H1 (cell line): ENCODE measurements around the gene CFAP100. TPM values are rescaled to one million over a fixed set of nuclear protein-coding genes. Genes with fewer than 3 reads are reported as not detected.

Source experiments
- CTCF ChIA-PET: fragments of 300-600 bp; sonication (Branson Sonifier 250); formaldehyde crosslinking; loops from one replicate; lab custom pipeline; 2021; ENCODE audit not compliant: partially characterized antibody; lab: Charles Lee
- POLR2A ChIA-PET: fragments of 300-600 bp; sonication (Branson Sonifier 250); formaldehyde crosslinking; loops from one replicate; lab custom pipeline; 2021; ENCODE audit warnings: inconsistent platforms; ENCODE audit not compliant: partially characterized antibody; lab: Charles Lee
- DNase-seq, 2 experiments: peaks; one replicate each; pipeline versions ENCODE4 v3.0.0 to v3.0.0-alpha.2; 2010 to 2022; ENCODE audit warnings: low spot score in 2 of 2, low read depth in 1 of 2, mixed read lengths in 1 of 2
- FAIRE-seq: peaks from 2 replicates; lab custom pipeline; 2011; peaks lifted over from hg19 to GRCh38; lab: Jason Lieb, UNC
- H2AFZ ChIP-seq: 2 replicates; pipeline ENCODE4 v1.8.1; 2012; ENCODE audit warnings: low read length, inconsistent platforms
- H2AK5ac ChIP-seq: 2 replicates; pipeline ENCODE4 v1.6.1; 2013; ENCODE audit warnings: low read depth, low read length
- H2BK120ac ChIP-seq: replicated peaks from 2 replicates; pipeline ENCODE3; 2013; ENCODE audit warnings: low read depth, low read length, inconsistent platforms
- H2BK12ac ChIP-seq: 2 replicates; pipeline ENCODE4 v1.6.1; 2013; ENCODE audit warnings: low read depth, low read length
- H2BK15ac ChIP-seq: 2 replicates; pipeline ENCODE4 v1.6.1; 2013; ENCODE audit warnings: low read length
- H2BK20ac ChIP-seq: 2 replicates; pipeline ENCODE4 v1.6.1; 2013; ENCODE audit warnings: low read length
- H2BK5ac ChIP-seq: 2 replicates; pipeline ENCODE4 v1.6.1; 2013; ENCODE audit warnings: low read depth, low read length
- H3K14ac ChIP-seq: 2 replicates; pipeline ENCODE4 v1.6.1; 2013; ENCODE audit warnings: inconsistent platforms; ENCODE audit not compliant: insufficient read length
- H3K18ac ChIP-seq: 2 replicates; pipeline ENCODE4 v1.6.1; 2013; ENCODE audit warnings: low read length; ENCODE audit errors: extremely low read depth
- H3K23ac ChIP-seq: 2 replicates; pipeline ENCODE4 v1.6.1; 2013; ENCODE audit warnings: inconsistent platforms; ENCODE audit not compliant: insufficient read length
- H3K23me2 ChIP-seq: 2 replicates; pipeline ENCODE4 v1.6.1; 2013; ENCODE audit warnings: low read depth, low read length
- H3K27ac ChIP-seq: 2 replicates; pipeline ENCODE4 v1.6.1; 2011; ENCODE audit warnings: low read depth, low read length, inconsistent platforms
- H3K27me3 ChIP-seq, 4 experiments: replicated peaks in 1 of 4; 1 replicate in 1 of 4; 2 replicates in 3 of 4; pipeline versions ENCODE4 v1.6.1 to v1.8.1; 2011 to 2013; ENCODE audit warnings: low read length in 3 of 4, mild to moderate bottlenecking in 3 of 4, inconsistent platforms in 2 of 4, mixed read lengths in 2 of 4, moderate library complexity in 1 of 4; ENCODE audit not compliant: control insufficient read depth in 3 of 4, insufficient read depth in 3 of 4; ENCODE audit errors: extremely low read depth in 1 of 4
- H3K36me3 ChIP-seq, 4 experiments: 2 replicates each; pipeline versions ENCODE4 v1.6.1 to v1.8.1; 2011 to 2013; ENCODE audit warnings: mild to moderate bottlenecking in 4 of 4, low read length in 3 of 4, moderate library complexity in 2 of 4, control low read depth in 1 of 4, inconsistent platforms in 1 of 4; ENCODE audit not compliant: insufficient read depth in 4 of 4, control insufficient read depth in 2 of 4
- H3K4ac ChIP-seq: replicated peaks from 2 replicates; pipeline ENCODE3; 2013; ENCODE audit warnings: low read length, low read depth, mixed read lengths, inconsistent platforms; ENCODE audit not compliant: insufficient read length
- H3K4me1 ChIP-seq, 4 experiments: replicated peaks in 1 of 4; 1 replicate in 1 of 4; 2 replicates in 3 of 4; pipeline versions ENCODE4 v1.6.1 to v1.8.1; 2011 to 2013; ENCODE audit warnings: low read length in 3 of 4, inconsistent platforms in 2 of 4, mixed read lengths in 1 of 4; ENCODE audit not compliant: insufficient read depth in 4 of 4, control insufficient read depth in 3 of 4
- H3K4me2 ChIP-seq, 2 experiments: 2 replicates each; pipeline versions ENCODE4 v1.6.1 to v1.8.1; 2011 to 2013; ENCODE audit warnings: low read depth in 2 of 2, low read length in 2 of 2, control low read depth in 1 of 2, inconsistent platforms in 1 of 2, mild to moderate bottlenecking in 1 of 2; ENCODE audit not compliant: insufficient read depth in 1 of 2
- H3K4me3 ChIP-seq, 4 experiments: fragments of 200-600, 300-600 bp in 1 of 4; sonication (generic), shearing (Covaris generic), sonication (Bioruptor Twin) in 1 of 4; 2 replicates each; pipeline versions ENCODE4 v1.5.1 to v1.8.1; 2011 to 2016; ENCODE audit warnings: low read length in 4 of 4, low read depth in 3 of 4, control low read depth in 2 of 4, inconsistent platforms in 2 of 4, mild to moderate bottlenecking in 2 of 4, mixed read lengths in 1 of 4, moderate library complexity in 1 of 4; ENCODE audit not compliant: insufficient read depth in 2 of 4; ENCODE audit errors: extremely low read depth in 1 of 4
- H3K56ac ChIP-seq: replicated peaks from 2 replicates; pipeline ENCODE3; 2013; ENCODE audit warnings: low read depth, mild to moderate bottlenecking, mixed read lengths, low read length, inconsistent platforms; ENCODE audit not compliant: insufficient read length
- H3K79me1 ChIP-seq: 2 replicates; pipeline ENCODE4 v1.6.1; 2013; ENCODE audit warnings: low read depth, low read length, control low read depth
- H3K79me2 ChIP-seq, 2 experiments: 2 replicates each; pipeline versions ENCODE4 v1.6.1 to v1.8.1; 2012 to 2013; ENCODE audit warnings: low read length in 2 of 2, mild to moderate bottlenecking in 2 of 2, inconsistent platforms in 1 of 2; ENCODE audit not compliant: insufficient read depth in 2 of 2, control insufficient read depth in 1 of 2
- H3K9ac ChIP-seq, 4 experiments: replicated peaks in 1 of 4; 1 replicate in 1 of 4; 2 replicates in 3 of 4; pipeline versions ENCODE4 v1.6.1 to v1.8.1; 2011 to 2013; ENCODE audit warnings: low read depth in 3 of 4, low read length in 3 of 4, control low read depth in 2 of 4, mild to moderate bottlenecking in 2 of 4, moderate library complexity in 2 of 4, inconsistent platforms in 1 of 4; ENCODE audit errors: extremely low read depth in 1 of 4
- H3K9me3 ChIP-seq, 2 experiments: 2 replicates each; pipeline versions ENCODE4 v1.6.1 to v1.8.1; 2012 to 2013; ENCODE audit warnings: mild to moderate bottlenecking in 2 of 2, moderate library complexity in 2 of 2, control low read depth in 1 of 2, inconsistent platforms in 1 of 2, low read depth in 1 of 2, low read length in 1 of 2, mixed read lengths in 1 of 2; ENCODE audit not compliant: insufficient read depth in 2 of 2
- H4K20me1 ChIP-seq, 2 experiments: replicated peaks in 1 of 2; 2 replicates each; pipeline versions ENCODE3 to v1.8.1; 2011 to 2013; ENCODE audit warnings: inconsistent platforms in 2 of 2, low read length in 2 of 2, mild to moderate bottlenecking in 1 of 2; ENCODE audit not compliant: insufficient read depth in 2 of 2, control insufficient read depth in 1 of 2
- H4K5ac ChIP-seq: 2 replicates; pipeline ENCODE4 v1.6.1; 2013; ENCODE audit warnings: low read length, low read depth, mixed read lengths, inconsistent platforms; ENCODE audit not compliant: insufficient read length
- H4K8ac ChIP-seq: 2 replicates; pipeline ENCODE4 v1.8.0; 2013; ENCODE audit warnings: mild to moderate bottlenecking, moderate library complexity, low read length, inconsistent platforms; ENCODE audit not compliant: insufficient read depth; ENCODE audit errors: extremely low read depth
- H4K91ac ChIP-seq: replicated peaks from 2 replicates; pipeline ENCODE3; 2013; ENCODE audit warnings: low read length, mixed read lengths, inconsistent platforms; ENCODE audit not compliant: insufficient read length
- FOSL1 ChIP-seq: IDR thresholded peaks from 2 replicates; pipeline ENCODE4 v1.6.1; 2011; ENCODE audit warnings: mild to moderate bottlenecking, low read depth, low read length, moderate library complexity; ENCODE audit not compliant: insufficient read depth
- MAFK ChIP-seq: IDR thresholded peaks from 2 replicates; pipeline ENCODE4 v1.6.1; 2012; ENCODE audit warnings: low read depth, mild to moderate bottlenecking, improper control_type of control experiment, low read length
- WGBS, 2 experiments: shearing (Covaris generic) in 1 of 2; methylation state at CpG; one replicate each; pipeline versions ENCODE4 v1.1.6 to v1.1.7; 2013 to 2015; ENCODE audit warnings: low lambda C conversion rate in 2 of 2, mixed read lengths in 2 of 2, inconsistent platforms in 1 of 2, low coverage in 1 of 2, missing lambda C conversion rate in 1 of 2; ENCODE audit not compliant: insufficient replicate concordance in 2 of 2, insufficient coverage in 1 of 2, insufficient read length in 1 of 2; ENCODE audit errors: extremely low coverage in 1 of 2, missing lambda C conversion rate in 1 of 2; 5-methylcytosine and 5-hydroxymethylcytosine counted together
- polyA plus RNA-seq, 7 experiments: library from polyadenylated mRNA; depleted of rRNA in 3 of 7; stranded (reverse) in 5 of 7; unstranded in 2 of 7; fragments of >200 nt in 5 of 7; fragments of 200-250 nt in 2 of 7; gene quantifications; 1 replicate in 5 of 7; 2 replicates in 1 of 7; 4 replicates in 1 of 7; pipeline versions ENCODE4 v1.2.1 to v1.2.3, GENCODE V29; 2011 to 2013; ENCODE audit warnings: missing spikeins in 2 of 7, mixed read lengths in 2 of 7
- total RNA-seq: library from RNA; stranded (reverse); fragmentation: NEBNext Ultra II Directional; extraction: Animal tissue kit (Norgen Biotek cat#: 25700); gene quantifications from 2 replicates; pipeline ENCODE4 v1.2.1, GENCODE V29; 2021

Gene CFAP100
- total and polyA plus RNA-seq, 2 of the 8 experiments (the other 6 are each of a cell fraction or from before 2014, with no cell fraction given): 0.17 TPM; not detected in 1

GRCh38 chr3:126454025-126454424, 59.3 kb downstream of the CFAP100 start:
- H3K23ac ChIP-seq: no peak overlapping the region
- no peak for DNase-seq
- no peak overlapping the region for H4K91ac ChIP-seq
- H2BK120ac ChIP-seq: no peak overlapping the region
- H3K27ac ChIP-seq: no peak overlapping the region
- H3K9ac ChIP-seq: no peak overlapping the region
- H3K79me2 ChIP-seq: no peaks in the 10 kb centered on the region; a peak in 2 of 4 replicates
- H3K4me1 ChIP-seq: no peaks in the 10 kb centered on the region; a peak in 1 of 7 replicates
- ChIA-PET POLR2A (interaction anchor here (1.6 kb wide), 2 partner anchors 12 to 17 kb away, joined by 3 to 8 read pairs; no protein-coding TSS in a partner anchor), CTCF (no interaction called here)
- H4K5ac ChIP-seq: no peak overlapping the region
- H4K20me1 ChIP-seq: peaks cover 0 to 11% of the 10 kb centered on the region in 2 experiments
- H2BK15ac ChIP-seq: no peak overlapping the region
- H3K23me2 ChIP-seq: no peaks in the 10 kb centered on the region
- H3K14ac ChIP-seq: no peak overlapping the region
- no peak overlapping the region for H3K56ac ChIP-seq
- no peak overlapping the region for H3K18ac ChIP-seq
- H3K36me3 ChIP-seq: peaks cover 2 to 34% (median 10%) of the 10 kb centered on the region in 4 experiments; a peak in 7 of 8 replicates
- no peak overlapping the region for H2AK5ac ChIP-seq
- H2BK20ac ChIP-seq: no peak overlapping the region
- no peak overlapping the region for H3K4me2 ChIP-seq
- H4K8ac ChIP-seq: no peak overlapping the region
- peaks cover 6% of the 10 kb centered on the region; the same call in 1 of the 2 replicates for H3K79me1 ChIP-seq
- no peak overlapping the region for H2AFZ ChIP-seq
- no peak overlapping the region for H2BK5ac ChIP-seq
- no peaks in the 10 kb centered on the region for H3K27me3 ChIP-seq
- WGBS, 2 experiments: 77% methylated on average over 1 of the region's 1 CpG; no CpG with 5 or more reads in 1 of the 2 experiments
- H3K4me3 ChIP-seq: no peak overlapping the region
- no peak overlapping the region for H3K4ac ChIP-seq
- no peak overlapping the region for H2BK12ac ChIP-seq
- H3K9me3 ChIP-seq: no peaks in the 10 kb centered on the region
- no peak for FAIRE-seq
- no peak for TF ChIP-seq FOSL1
- peak; percentile 80; the same call in 1 of the 2 replicates for TF ChIP-seq MAFK
- TF ChIP-seq, all 59 proteins: peak for 1
